Loucy (cell line): Measurements from ENCODE around the gene CENPU.

ENCODE experiments used
- CTCF ChIP-seq: fragments of 200-600 bp; sonication (generic); conservative IDR thresholded peaks from 2 replicates; pipeline ENCODE4 v1.5.1; 2014; ENCODE audit warnings: mild to moderate bottlenecking, antibody characterized with exemption, low read length
- EZH2phosphoT487 ChIP-seq: fragments of 200-600 bp; IDR thresholded peaks from 2 replicates; pipeline ENCODE4 v1.6.1; 2018; ENCODE audit warnings: antibody characterized with exemption, mild to moderate bottlenecking, moderate library complexity, borderline replicate concordance

GRCh38 chr4:184755278-184755677 is 21.4 kb upstream of the CENPU start:
- TF ChIP-seq CTCF, result no peak
- TF ChIP-seq EZH2phosphoT487, result no peak
